Suppressor macrophage treated with lipopolysaccharide for 4 hours (primary cell): ENCODE data around the gene PRKD1.
"Not testable (repeated sequence)": the region's sequence is repeated elsewhere in the genome, so short reads cannot be mapped to it uniquely, and the experiment has no call there.

Experiments
- DNase-seq: peaks from one replicate; pipeline ENCODE4 v3.0.0-alpha.2; 2020

The PRKD1 gene

DNA sequence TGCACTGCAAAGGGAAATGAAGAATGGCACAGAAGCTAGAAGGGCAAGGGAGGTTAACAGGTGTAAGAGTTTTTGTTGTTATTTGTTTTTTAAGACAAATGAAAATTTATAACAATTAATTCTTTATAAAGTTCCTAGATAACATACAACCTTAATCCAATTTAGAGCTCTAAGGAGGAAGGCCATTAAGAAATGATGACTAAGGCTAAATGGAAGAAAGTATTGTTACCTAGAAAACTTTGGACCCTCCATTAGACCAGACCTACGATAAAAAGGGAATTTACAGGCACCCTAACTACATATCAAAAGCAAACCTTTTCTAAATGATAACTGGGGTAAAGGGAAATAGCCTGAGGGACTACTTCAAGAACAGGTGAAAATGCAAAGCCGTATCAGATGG is 130.8 kb downstream of the PRKD1 start:
- no peak for DNase-seq

DNA sequence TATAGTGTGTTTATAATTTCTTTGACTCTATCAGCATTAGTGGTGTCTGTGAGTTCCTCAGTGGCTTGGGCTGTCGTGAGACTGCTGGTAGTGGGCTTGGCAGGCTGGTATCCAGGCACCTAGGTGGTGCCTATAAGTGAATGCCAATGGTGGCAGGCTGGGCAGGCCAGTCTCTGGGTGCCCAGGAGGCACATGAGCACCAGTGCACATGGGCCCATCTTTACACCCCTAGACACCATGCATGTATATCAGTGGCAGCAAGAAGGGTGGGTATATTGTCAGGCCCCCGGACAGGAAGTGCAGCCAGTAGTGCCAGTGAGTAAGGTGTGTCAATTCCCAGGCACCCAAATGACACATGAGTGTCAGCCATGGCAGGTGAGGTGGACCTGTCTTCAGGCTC is 138.2 kb downstream of the PRKD1 start:
- DNase-seq: no peak

DNA sequence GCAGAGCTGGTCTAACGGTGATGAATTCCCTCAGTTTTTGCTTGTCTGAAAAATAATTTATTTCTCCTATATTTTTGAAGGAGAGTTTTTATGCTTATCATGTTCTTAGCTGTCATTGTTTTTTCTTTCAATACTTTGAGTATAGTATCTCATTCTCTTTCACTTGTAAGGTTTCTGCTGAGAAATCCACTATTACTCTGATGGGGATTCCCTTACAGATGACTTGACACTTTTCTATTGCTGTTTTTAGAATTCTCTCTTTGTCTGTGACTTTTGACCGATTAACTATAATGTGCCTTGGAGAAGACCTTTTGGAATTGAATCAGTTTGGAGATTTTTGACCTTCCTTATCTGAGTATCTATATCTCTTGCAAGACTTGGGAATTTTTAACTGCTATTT is 139.6 kb downstream of the PRKD1 start:
- no peak for DNase-seq

DNA sequence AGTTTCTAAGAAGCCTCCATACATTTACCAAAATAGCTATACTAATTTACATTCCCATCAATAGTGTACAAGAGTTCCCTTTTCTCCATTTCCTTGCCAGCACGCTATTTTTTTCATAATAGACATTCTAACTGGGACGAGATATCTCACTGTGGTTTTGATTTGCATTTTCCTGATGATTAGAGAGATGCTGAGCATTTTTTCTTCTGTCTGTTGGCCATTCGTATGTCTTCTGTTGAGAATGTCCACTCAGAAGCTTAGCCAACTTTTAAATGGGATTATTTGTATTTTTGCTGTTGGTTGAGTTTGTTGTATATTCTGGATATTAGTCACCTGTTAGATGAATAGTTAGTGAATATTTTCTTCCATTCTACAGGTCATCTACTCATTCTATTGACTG is 144.1 kb downstream of the PRKD1 start:
- no peak for DNase-seq

DNA sequence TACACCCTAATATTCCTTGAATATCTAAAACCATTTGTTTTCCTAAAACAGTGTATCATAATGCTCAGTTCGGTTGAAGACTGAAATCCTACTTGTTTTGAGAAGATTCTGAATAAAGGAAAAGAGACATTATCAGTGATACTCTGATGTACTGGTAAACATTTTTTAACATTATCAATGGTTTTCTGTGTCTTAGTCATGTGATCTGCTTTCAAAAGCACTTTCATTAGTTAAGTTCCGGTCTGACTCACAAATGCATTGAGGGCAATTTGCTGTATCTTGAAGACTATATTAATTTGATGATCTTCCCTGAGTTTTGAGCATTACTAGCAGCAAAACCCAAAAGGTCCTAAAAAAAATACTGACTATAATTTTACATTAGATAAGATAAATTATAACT is 145.6 kb downstream of the PRKD1 start:
- no peak for DNase-seq

DNA sequence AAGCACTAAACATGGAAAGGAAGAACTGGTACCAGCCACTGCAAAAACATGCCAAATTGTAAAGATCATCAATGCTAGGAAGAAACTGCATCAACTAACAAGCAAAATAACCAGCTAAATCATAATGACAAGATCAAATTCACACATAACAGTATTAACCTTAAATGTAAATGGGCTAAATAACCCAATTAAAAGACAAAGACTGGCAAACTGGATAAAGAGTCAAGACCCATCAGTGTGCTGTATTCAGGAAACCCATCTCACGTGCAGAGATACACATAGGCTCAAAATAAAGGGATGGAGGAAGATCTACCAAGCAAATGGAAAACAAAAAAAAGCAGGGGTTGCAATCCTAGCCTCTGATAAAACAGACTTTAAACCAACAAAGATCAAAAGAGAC is 150.5 kb downstream of the PRKD1 start:
- DNase-seq: not testable (repeated sequence)

DNA sequence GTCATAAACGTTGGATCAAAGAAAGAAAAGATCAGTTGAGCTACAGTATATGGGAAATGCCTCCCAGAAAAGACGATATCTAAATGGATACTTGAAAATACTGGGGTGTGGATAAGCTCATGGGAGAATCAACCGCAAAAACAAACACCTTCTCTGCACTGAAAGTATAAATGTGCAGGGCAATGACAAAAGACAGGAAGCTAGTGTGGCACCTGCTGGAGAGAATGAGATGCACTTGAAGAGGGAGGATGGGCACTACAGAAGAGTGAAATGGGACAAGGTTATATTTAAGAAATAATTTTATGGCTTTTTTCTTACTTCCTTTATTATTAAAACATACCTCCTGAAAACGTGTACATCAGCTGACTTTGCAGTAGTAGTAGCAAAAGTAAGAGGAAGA is 153.7 kb downstream of the PRKD1 start:
- no peak for DNase-seq

DNA sequence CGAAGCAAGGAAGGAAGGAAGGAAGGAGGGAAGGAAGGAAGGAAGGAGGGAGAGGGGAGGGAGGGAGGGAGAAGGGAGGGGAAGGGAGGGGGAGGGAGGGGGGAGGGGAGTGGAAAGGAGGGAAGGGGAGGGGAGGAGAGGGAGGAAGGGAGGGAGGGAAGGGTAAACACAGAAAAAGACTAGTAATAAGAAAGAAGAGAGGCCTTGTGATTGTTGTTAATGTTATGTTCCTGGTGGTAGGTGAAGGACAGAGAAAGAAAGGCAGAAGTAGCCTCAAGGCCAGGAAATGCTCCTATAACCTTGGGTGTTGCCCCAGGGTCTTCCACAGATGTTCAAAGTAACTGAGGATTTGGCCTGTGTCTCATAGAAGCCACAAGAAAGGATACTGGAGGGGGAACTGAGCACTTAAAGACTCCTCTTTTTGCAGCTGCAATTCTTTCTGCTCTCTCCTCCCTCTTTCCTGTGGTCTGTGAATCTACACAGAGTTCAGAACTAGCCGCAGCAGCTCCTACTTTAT is 164.2 kb downstream of the PRKD1 start:
- no peak for DNase-seq

DNA sequence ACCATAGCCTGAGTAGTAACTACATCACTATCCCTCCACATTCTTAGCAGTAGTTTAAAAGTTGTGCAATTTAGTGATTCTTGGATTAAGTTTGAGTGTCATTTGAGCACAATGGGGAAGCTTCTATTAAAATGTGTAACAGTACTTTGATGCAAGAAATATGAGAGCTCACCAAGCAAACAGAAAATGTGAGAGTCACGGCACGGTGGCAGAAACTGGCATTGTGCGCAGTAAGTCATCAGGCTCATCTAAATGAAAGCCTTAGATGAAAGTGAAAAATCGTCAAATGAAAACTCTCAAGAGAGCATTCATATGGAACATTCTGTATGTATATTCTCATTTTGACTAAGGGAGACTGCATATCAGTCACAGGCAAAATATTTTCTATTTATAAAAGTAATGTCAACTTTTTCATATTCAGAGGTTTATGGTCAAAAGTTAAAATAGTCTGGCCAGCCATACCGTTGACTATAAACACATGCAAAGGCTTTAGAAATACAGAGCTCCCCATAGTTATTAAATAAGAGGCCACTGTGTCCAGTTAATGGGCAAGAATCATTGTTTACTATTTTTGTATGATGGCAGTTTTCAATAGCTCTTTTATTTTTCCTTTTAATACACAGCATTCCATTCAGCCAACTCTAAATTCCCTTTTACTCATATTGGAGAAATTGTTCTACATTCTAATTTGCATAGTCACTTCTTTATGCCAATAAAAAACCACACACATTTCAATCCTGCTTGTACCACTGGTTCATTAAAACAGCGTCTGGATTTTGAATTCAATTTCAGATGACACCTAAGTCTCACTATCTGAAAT is 167.9 kb downstream of the PRKD1 start:
- no peak for DNase-seq

DNA sequence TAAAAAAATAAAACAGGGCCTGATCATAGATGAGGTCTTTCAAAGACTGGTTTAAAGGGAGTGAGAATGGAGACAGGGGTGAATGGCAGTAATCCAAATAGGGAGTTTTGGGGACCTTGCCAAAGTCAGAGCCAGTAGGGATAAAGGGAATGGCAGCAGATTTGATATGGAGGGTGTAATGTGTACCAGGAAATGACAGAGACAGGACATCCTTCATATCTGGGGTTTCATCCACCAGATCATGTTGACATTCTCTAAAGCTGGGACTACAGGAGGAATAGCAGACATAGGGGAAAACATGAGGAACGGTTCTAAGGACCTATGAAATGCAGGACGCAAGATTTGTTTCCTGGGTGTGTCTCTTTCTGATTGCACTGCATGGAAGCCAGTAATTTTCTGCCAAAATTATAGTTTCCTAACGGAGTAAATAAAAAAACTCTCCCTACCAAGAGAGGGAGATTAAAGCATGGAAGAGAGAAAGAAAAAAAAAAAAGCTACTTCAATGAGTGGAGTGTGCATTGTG is 169.9 kb downstream of the PRKD1 start:
- DNase-seq: no peak

DNA sequence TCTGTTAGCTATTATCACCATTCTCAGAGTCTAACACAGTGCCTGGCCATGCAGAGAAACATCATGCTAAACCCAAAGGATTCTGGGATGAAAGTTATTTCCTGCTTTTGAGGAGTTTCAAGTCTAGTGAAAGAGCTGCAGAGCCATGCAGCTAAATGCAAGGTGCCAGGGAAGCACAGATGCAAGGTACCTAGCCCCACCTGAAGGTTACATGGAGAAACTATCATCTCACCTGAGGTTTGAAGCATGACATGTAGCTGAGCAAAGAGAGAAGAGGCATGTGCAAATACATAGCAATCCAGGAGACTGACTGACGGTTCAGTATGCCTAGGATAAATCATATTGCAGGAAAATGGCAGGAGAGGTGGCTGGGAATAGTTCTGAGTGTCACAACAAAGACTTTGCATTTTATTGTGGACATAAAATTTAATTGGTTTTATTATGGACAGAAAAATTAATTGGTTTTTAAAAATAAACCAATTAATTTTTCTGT is 170.4 kb downstream of the PRKD1 start:
- no peak for DNase-seq

DNA sequence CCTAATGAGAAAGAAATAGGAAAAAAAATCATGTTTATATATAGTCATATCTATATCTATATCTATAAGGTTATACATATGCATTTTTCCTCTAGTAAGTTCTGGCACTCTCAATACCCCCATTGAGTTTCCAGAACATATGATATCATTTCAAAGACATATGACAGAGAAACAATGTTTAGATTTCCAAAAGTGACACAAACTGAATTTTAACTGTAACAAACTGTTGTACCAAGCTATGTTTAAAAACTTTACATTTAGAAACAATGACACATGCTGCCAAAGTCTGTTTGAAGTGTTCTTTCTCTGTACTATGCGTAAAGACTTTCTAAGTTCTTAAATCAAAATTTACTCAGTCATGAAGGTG is 171.6 kb downstream of the PRKD1 start:
- no peak for DNase-seq

DNA sequence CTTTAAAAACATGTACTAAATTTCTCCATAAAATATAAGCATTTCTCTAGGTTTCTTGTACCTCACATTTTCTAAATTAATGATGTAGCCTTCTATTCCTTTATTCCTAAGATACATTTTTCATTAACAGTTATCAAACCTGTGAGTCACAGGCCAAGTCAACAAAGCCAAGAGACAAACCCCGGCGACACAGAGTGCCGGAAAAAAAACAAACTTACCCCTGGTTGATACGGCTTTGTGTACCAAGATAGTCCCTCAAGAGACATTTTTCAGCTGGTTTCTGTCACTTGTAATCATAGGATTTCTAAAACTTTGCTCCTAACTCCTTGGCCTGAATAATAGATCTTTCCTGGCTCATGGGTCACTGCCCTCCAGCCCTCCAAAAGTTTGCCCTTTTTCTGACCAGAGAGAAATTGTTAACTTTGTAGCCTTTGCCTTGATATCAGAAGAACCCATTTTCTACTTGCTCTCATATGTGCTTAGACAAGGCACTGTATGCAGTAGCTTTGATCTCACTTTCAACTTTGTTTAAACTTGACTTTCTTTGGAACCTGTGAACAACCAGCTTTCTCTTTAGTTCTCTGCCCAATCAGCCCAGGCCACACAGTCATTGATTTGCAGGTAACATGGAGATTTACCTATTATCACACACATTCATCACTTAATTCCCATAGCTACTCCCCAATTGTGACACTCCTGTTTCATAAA is 172.2 kb downstream of the PRKD1 start:
- DNase-seq: no peak

DNA sequence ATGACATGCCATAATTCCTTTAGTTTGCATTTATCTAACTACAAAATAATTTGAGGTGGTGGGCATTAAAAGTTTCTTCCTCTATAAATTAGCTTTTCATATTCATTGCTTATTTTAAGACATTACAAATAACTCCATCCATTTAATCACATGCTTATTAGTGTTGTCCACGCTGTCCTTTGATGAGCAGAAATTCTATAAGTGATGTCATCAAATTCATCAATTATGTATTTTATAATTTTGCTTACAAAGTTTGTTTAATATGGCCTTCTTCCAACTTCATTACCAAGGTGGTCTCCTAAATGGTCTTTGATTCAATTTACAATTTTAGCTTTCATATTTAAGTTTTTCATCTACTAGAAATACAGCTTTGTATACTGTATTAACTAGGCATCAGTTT is 173.5 kb downstream of the PRKD1 start:
- no peak for DNase-seq

DNA sequence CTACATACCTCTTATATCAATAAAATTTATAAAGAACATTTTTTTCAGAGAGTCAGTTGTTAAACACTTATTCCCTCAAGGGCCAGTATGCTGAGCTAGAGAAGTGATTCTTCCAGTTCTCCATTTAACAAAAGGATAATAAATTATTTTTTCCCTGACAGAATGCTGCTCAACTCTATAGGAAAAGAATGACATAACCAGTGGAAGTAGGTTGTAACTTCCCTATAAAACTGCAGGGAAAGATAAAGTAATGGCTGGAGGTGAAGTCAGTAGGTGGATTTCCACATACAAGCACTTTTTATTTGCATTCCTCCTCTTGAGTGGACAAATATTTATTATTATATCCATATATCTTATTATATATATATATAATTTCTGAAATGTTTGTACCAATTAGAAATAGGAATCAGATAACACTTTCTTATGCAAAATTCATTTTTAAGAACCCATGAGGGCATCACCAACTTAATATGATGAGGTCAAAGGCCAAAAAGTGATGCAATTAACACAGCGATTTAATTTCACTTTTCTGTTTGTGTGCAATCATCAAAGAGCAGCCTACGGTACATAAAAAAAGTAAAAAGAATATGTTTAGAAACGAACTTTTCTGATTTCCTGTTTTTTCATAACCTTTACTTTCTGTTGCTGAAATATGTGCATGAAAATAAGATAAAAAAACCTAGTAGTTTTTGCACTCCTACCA is 175.3 kb downstream of the PRKD1 start:
- DNase-seq: no peak

DNA sequence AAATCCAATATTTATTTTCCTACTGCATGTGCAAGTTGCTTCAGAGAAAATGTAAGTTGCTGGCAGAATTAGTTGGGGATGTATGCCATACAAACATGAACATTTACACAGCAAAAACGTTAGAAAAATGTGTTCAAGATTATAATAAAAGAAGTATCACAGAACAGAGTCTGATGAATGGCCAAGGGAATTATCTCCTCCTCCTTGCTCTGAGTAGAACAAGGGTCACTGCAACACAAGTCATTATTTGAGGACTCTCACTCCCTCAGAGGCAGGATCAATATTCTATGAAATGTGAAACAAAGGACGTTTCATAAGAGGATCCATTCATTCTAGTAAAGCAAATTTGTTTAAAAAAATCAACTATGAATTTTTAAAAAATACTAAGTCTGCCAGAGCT is 177.8 kb downstream of the PRKD1 start:
- DNase-seq: no peak

DNA sequence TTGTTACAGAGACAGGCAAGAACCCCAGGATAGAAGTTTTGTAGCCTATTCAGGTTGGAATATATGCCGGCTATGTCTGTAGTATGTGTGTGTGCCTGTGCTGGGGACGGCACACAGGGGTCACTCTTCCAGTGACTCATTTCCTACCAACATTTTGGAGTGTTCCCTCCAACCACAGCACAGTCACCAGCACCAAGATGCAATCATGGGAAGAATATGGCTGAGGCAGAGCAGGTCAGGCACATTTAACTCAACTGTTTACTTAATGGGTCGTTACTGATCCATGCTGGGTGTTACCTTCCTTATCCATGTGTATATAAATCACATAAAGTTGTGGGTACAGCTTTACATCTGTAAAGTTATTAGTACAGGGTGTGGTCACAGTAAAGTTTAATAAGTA is 178.3 kb downstream of the PRKD1 start:
- no peak for DNase-seq

DNA sequence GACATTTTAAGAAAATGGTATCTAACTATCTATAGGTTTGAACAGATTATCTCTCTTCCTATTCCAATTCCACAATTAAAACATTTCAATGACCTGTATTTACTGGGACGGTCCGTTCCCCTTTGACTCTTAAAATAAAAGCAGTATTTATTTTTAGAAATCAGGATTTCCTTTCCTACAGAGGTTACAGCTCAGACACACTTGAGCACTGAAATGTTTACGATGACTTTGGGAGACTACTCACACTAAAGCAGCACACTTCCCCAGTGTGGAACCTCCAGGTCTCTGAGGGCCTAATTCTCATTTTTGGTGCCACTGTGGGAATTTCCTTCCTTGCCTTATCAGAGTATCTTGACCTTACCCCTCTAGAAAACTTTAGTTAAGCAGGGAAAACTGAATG is 181.8 kb downstream of the PRKD1 start:
- no peak for DNase-seq

DNA sequence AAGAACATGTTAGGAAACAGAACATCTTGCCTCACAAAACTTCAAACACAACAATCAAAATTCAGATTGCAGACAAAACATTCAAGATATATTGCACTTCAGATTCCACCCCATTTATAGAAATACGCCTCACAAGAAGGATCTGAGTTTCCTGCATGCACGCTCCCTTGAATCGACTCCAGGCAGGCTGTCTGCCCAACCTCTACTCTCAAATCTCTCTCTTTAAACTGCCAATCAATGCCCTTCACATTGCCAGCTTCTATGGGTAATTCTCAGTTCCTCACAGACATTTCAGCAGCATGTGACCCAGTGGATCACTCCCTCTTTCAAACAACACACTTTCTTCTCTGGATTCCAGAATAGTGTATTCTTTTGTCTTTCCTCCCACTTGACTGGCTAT is 184.1 kb downstream of the PRKD1 start:
- DNase-seq: no peak

DNA sequence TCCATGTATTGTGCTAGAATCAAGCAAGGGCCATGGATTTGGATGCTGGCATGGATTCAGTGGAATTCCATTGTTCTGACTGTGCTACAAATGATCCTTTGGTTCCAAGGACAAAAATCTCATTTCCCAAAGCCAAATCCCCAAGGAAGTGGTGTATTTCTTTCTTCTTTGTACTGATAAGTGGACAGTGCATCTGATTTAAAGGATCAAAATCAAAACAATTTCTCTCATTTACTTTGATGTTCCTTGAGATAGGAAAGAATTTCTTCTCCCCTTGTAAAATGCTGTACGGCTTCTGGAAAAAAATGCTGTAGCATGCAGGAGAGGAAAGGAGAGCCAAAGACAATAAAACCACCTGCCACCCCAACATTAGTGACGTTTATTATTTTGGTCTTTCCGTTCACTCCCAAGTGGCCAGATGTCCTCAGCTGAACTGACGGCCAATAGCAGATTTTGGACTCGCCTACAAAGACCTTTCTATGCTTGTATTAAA is 185.7 kb downstream of the PRKD1 start:
- DNase-seq: no peak

DNA sequence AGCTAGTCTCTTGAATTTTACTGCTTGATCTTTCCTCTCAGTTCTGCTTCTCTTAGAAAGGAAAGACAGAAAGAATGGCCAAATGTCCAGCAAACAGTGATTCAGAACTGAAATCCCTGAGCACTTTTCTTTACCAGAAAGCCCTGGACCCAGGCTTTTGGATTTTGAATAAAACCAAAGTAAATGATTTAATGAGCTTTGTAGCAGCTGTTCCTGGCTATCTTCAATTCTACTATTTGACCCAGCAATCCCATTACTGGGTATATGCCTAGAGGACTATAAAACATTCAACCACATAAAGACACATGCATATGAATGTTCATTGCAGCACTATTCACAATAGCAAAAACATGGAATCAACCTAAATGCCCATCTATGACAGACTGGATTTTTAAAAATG is 187.2 kb downstream of the PRKD1 start:
- no peak for DNase-seq

DNA sequence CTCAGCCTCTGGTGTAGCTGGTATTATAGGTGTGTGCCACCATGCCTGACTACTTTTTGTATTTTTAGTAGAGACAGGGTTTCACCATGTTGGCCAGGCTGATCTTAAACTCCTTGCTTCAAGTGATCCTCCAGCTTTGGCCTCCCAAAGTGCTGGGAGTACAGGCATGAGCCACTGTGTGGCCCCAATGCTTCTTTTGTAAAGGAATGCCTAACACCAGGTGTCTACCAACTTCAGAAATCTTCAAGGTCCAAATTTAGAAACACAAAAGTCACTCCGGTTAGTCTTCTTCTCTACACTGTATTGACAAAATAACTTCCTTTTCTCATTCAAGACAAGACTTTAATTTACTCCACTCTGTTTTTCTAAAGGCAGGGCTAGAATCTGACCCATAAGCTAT is 188.7 kb downstream of the PRKD1 start:
- no peak for DNase-seq

DNA sequence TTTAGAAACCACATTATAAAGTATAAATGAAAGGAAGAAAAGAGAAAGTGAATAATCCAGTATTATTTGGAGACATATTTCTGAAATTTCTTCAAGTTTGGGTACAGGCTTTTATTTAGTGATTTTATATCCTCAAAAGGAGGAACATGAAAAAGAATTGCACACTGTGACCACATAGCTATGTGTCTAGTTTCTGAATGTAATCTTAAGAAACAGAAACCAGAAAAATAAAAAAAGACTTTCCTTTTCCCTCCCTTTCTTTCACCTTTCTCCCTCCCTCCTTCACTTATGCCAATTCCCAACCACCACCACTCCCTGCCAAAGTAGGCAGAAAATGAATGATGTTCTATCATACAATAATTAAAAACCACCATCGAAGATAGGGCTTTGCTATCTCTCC is 189.6 kb downstream of the PRKD1 start:
- no peak for DNase-seq
